HT1080 (cell line): Measurements from ENCODE around the gene TNFRSF9. TPM values are rescaled to one million over a fixed set of nuclear protein-coding genes. Genes with fewer than 3 reads are reported as not detected.
A peak's percentile ranks its signal among the peaks of the same experiment; 100 is the strongest.
"Not testable (repeated sequence)": the region's sequence is repeated elsewhere in the genome, so short reads cannot be mapped to it uniquely, and the experiment has no call there.

ENCODE experiments used
- DNase-seq: peaks from one replicate; pipeline ENCODE4 v3.0.0-alpha.2; 2015; ENCODE audit warnings: low read depth
- total RNA-seq: library from RNA; depleted of rRNA; stranded (reverse); fragments of >200 nt; shearing (Covaris generic); gene quantifications from 2 replicates; pipeline ENCODE4 v1.2.3, GENCODE V29; 2014

Gene TNFRSF9
- total RNA-seq, 1 experiment from 2014 or later, result 2.8 TPM

DNA sequence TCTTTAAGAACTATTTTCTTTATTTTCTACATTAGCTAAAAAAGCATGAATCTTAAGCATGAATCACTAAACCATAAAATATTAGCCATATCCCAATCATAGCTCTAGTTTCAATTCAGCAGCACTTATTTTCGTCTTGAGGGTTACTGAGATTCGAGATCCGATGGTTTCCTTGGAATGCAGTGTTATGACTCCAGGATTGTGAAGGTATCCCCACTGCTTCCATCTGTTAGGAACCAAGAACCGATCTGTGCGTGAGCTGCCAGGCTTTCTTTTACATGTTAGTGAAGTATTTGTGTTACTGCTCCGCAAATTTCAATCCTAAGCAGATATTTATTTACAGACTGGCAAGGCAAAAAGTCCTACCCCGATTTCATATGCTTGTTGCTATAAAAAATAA lies 18.8 kb downstream of the TNFRSF9 start:
- no peak for DNase-seq

DNA sequence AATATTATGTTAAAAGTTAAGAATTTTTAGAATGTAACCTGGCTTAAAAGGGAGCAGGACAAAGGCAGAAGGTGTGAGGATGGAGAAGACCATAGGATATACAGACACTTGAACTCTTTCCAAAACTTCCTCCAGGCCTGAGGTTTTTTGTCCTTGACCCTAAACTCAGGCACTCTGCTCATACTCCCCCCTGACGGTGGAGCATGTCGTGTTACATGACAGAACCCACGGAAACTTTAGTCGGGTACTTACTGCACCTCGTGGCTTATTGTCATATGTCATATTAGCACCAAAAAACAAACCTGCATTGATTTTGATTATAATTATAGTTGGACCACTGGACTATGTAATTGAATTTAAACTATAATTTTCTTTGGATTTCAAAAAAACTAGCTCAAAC lies 20.8 kb downstream of the TNFRSF9 start:
- no peak for DNase-seq

DNA sequence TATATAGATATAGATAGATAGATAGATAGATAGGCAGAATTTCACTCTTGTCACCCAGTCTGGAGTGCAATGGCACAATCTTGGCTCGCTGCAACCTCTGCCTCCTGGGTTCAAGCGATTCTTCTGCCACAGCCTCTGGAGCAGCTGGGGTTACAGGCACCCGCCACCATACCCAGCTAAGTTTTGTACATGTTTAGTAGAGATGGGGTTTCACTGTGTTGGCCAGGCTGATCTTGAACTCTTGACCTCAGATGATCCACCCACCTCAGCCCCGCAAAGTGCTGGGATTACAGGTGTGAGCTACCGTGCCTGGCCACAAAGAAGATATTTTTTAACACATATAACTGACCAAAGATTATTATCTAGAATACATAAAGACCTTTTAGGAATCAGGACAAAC lies 22.7 kb downstream of the TNFRSF9 start:
- not testable (repeated sequence) for DNase-seq

- no peak for DNase-seq
Observed at GRCh38 chr1:7916501-7916830, 24.2 kb downstream of the TNFRSF9 start.

DNA sequence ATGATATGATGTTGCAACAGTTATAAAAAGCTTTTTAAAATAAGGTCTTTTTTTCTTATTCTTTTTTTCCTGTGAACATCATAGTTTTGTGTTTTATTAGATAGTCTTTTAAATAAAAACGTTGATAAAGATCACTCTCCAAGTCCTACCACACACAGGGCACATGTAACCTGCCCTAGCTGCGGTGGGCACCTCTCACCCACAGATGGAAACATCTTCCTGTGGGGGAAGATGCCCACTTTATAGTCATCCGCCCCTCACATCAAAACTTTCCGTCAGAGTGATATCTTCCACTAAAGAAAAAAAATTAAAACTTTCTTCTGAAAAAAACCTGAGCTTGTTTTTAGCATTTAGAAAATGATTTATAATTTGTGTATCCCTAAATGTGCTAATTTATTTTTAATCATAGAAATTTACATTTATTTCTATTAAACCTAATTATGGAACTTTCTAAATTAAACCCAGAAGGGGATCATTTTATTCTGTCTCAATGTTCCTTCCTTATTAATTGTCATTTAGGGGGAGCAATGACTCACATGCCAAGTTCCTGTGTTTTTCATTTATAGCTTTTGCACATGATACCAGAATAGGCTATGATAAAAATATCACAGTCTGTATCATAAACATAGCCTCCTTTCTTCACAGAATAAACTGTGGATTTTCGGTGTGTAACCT lies 24.7 kb downstream of the TNFRSF9 start:
- no peak for DNase-seq

DNA sequence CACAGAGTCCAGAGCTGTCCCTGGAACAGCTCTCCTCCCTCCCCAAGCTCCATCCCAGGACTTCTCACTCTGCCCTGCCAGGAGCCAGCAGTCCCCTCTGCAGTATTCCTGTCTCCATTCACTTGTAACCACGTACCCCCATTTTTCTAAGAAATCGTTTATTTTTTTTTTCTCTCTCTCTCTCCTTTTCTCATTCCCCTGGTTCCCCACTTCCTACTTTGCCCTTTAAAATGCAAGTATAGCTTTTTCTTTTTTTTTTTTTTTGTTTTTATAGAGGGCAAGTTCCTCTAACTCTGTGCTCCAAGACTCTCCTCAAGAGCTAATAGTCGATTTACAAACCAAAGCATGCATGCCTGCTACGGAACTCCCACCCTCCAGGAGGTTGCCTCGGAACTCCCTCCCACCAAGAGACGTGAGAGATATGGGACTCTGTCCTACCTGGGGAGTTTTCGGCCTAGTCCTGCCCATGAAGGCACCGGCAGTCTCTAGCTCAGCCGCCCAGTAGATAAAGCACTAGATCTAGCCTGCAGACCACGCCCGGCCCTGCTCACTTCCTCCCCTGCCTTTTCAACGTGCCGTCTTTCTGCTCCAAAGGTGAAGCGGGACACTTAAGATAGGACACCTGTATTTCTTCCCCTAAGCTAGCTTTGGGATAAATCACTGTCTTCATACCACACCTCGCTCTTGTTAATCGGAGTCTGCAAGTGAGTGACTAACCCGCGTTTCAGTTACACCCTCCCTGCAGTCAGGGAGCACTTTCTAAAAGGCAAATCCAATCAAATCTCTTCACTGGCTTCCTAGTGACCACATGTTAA lies 27.7 kb downstream of the TNFRSF9 start:
- DNase-seq, result no peak

- DNase-seq, result no peak
Observed at GRCh38 chr1:7912145-7912544, 28.5 kb downstream of the TNFRSF9 start.

GRCh38 chr1:7905262-7905661 lies 35.4 kb downstream of the TNFRSF9 start:
- DNase-seq, result no peak

DNA sequence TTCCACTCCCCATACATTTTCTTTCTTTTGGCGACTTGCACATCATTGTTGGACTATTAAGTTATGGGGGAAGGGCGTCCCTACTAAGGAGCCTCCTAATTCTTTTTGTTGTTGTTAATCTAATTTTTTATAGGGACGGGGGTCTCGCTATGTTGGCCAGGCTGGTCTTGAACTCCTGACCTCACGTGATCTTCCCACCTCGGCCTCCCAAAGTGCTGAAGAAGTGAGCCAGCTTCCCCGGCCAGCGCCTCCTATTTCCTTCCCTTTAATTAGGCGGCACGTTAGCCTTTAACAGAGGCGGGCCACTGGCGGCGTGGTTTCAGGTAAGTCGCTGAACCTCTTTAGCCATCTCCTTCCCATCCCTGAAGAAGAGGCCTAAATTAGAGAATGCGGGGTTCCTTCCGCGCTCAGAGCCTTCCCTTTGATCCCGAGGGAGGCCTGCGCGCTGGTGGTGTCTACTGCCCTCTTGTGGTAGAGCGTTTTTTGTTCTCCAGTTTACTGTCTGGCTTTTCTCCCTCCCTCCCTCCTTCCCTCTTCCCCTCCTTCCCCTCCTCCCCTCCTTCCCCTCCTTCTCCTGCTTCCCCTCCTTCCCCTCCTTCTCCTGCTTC lies 38.1 kb downstream of the TNFRSF9 start:
- DNase-seq, result peak; percentile 74

- peak; percentile 95 for DNase-seq
Observed at GRCh38 chr1:7899741-7900140, 40.9 kb downstream of the TNFRSF9 start.

- no peak for DNase-seq
Observed at GRCh38 chr1:7898962-7899361, 41.7 kb downstream of the TNFRSF9 start.

- DNase-seq, result no peak
Observed at GRCh38 chr1:7896994-7897393, 43.6 kb downstream of the TNFRSF9 start.

GRCh38 chr1:7893529-7894180 lies 47.0 kb downstream of the TNFRSF9 start:
- peak; percentile 91 for DNase-seq

GRCh38 chr1:7891804-7892203 lies 48.8 kb downstream of the TNFRSF9 start:
- DNase-seq, result no peak

- no peak for DNase-seq
Observed at GRCh38 chr1:7890853-7891252, 49.8 kb downstream of the TNFRSF9 start.

DNA sequence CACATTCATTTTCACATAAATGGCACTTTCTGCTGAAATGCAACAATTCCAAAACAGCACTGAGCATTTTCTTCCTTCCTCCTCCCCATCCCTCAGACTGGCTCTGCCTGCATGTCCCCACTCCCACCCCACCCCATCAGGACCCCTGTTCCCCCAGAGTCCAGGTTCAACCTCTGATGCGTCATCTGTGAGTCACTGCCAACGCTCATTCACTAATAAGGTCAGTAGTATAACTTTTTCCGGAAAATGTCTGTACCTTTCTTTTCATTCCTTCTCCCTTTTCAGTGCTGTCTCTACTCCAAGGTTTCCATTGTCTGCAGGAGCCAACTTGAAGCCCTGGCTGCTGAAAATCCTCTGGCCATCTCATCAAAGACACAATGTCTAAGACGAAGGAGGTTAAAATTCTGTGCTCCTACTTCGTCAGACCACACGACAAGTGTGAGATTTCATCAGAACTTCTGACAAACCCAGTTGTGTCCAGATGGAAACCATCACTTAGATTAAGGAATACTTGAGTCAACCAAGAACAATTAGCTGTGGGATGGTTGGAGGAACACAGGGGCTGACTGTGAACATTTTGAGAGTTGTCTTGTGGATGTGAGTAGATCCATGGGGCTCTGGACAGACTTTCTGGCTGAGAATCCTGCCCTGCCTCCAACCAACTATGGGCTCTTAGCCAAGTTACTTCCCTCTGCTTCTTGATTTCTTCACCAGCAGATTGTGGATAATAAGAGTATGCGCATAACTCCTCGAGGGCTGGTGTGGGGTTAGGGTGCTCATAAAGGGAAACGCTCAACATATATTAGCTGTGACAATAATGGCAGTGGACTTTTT lies 52.2 kb downstream of the TNFRSF9 start:
- DNase-seq, result peak; percentile 47

GRCh38 chr1:7886405-7886745 lies 54.3 kb downstream of the TNFRSF9 start:
- DNase-seq, result peak; percentile 17

GRCh38 chr1:7885513-7886404 lies 54.9 kb downstream of the TNFRSF9 start:
- DNase-seq, result no peak

- no peak for DNase-seq
Observed at GRCh38 chr1:7884757-7885156, 55.9 kb downstream of the TNFRSF9 start.

DNA sequence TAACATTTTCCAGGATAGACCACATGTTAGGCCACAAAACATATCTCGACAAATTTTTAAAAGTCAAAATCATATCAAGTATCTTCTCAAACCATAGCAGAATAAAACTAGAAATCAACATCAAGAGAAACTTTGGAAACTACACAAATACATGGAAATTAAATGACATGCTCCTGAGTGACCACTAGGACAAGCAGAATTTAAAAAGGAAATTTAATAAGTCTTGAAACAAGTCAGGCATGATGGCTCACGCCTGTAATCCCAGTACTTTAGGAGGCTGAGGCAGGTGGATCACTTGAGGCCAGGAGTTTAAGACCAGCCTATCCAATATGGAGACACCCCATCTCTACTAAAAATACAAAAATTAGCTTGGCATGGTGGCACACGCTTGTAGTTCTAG lies 61.4 kb downstream of the TNFRSF9 start:
- DNase-seq, result no peak
